HCT116 (cell line): Measurements from ENCODE around the gene HAO2.

Source experiments
- CEBPB ChIP-seq: IDR thresholded peaks from 2 replicates; pipeline ENCODE4 v1.6.1; 2012; ENCODE audit warnings: low read depth
- CTCF ChIP-seq, 3 experiments: fragments of 200-600 bp in 1 of 3; sonication (generic) in 1 of 3; IDR thresholded peaks in 2 of 3; conservative IDR thresholded peaks in 1 of 3; 2 replicates each; pipeline ENCODE4 v1.5.1; 2012 to 2017; ENCODE audit warnings: low read depth in 2 of 3, low read length in 2 of 3, antibody characterized with exemption in 1 of 3, borderline replicate concordance in 1 of 3, control low read depth in 1 of 3, mild to moderate bottlenecking in 1 of 3, mixed read lengths in 1 of 3, mixed run types in 1 of 3, moderate library complexity in 1 of 3; ENCODE audit not compliant: insufficient read depth in 1 of 3
- EZH2 ChIP-seq: fragments of 200-600 bp; sonication (generic); IDR thresholded peaks from 2 replicates; pipeline ENCODE4 v1.6.1; 2017; ENCODE audit warnings: antibody characterized with exemption, mixed run types
- JUND ChIP-seq: IDR thresholded peaks from 2 replicates; pipeline ENCODE4 v1.6.1; 2012
- POLR2A ChIP-seq: IDR thresholded peaks from 2 replicates; pipeline ENCODE4 v1.7.0; 2011; ENCODE audit warnings: borderline replicate concordance; ENCODE audit not compliant: insufficient read depth, insufficient read length; ENCODE audit errors: extremely low read depth
- POLR2AphosphoS5 ChIP-seq: IDR thresholded peaks from 2 replicates; pipeline ENCODE4 v1.6.1; 2011; ENCODE audit warnings: mild to moderate bottlenecking, low read depth, low read length, moderate library complexity
- RAD21 ChIP-seq: IDR thresholded peaks from 2 replicates; pipeline ENCODE4 v1.6.1; 2012; ENCODE audit warnings: low read depth, mild to moderate bottlenecking
- REST ChIP-seq: IDR thresholded peaks from 2 replicates; pipeline ENCODE4 v1.6.1; 2012; ENCODE audit warnings: low read depth
- SIN3A ChIP-seq: IDR thresholded peaks from 2 replicates; pipeline ENCODE4 v1.6.1; 2012; ENCODE audit warnings: low read depth
- YY1 ChIP-seq: IDR thresholded peaks from 2 replicates; pipeline ENCODE4 v1.6.1; 2011; ENCODE audit warnings: low read length, low read depth, moderate library complexity, mild to moderate bottlenecking; ENCODE audit not compliant: insufficient replicate concordance; ENCODE audit errors: extremely low read depth

- no peak for TF ChIP-seq CTCF (IDR thresholded peaks at IDR 0.05 in 2 of 3, conservative IDR thresholded peaks at IDR 0.05 in 1 of 3; ENCODE audit: borderline replicate concordance in 1 of 3, insufficient read depth in 1 of 3, low read depth in 2 of 3, low read length in 2 of 3)
- no peak for TF ChIP-seq REST
- TF ChIP-seq SIN3A, result no peak
- TF ChIP-seq RAD21, result no peak
- TF ChIP-seq POLR2AphosphoS5, result no peak
- TF ChIP-seq POLR2A, result no peak
- no peak for TF ChIP-seq YY1
- TF ChIP-seq JUND, result no peak
- no peak for TF ChIP-seq EZH2
- TF ChIP-seq CEBPB, result no peak
These were observed 42.3 kb upstream of the HAO2 start for GRCh38 chr1:119326251-119326650.
